SK-N-SH treated with all-trans-retinoic acid at 6 μM for 48 hours (cell line): ENCODE data around the gene CYP11A1.

Experiments
- ATAC-seq: fragments of 200-7000 bp; cut with Tn5 transposase; 3 replicates; pipeline ENCODE4 v1.9.1; 2020; ENCODE audit warnings: mild to moderate bottlenecking, moderate library complexity
- ARNTL ChIP-seq: fragments of 450-650 bp; formaldehyde crosslinking; IDR thresholded peaks from 2 replicates; pipeline ENCODE4 v1.5.0; 2020; ENCODE audit warnings: low read depth, mild to moderate bottlenecking, moderate library complexity, borderline replicate concordance
- BACH2 ChIP-seq: fragments of 250-450 bp; sonication (Bioruptor Pico); IDR thresholded peaks from 2 replicates; pipeline ENCODE4 v1.9.0; 2021; ENCODE audit warnings: mild to moderate bottlenecking, borderline replicate concordance
- ESRRG ChIP-seq: fragments of 250-450 bp; sonication (Bioruptor Pico); IDR thresholded peaks from 2 replicates; pipeline ENCODE4 v1.6.1; 2021; ENCODE audit warnings: mild to moderate bottlenecking
- GLIS3 ChIP-seq: fragments of 250-450 bp; sonication (Bioruptor Pico); IDR thresholded peaks from 2 replicates; pipeline ENCODE4 v1.5.0; 2020; ENCODE audit warnings: mild to moderate bottlenecking, moderate library complexity
- ISL1 ChIP-seq: fragments of 250-450 bp; sonication (Bioruptor Pico); IDR thresholded peaks from 2 replicates; pipeline ENCODE4 v2.1.2; 2022; ENCODE audit warnings: mild to moderate bottlenecking, moderate library complexity
- OSR1 ChIP-seq: fragments of 250-450 bp; sonication (Bioruptor Pico); IDR thresholded peaks from 2 replicates; pipeline ENCODE4 v1.8.0; 2022; ENCODE audit warnings: moderate library complexity, mild to moderate bottlenecking, inconsistent platforms
- PPARA ChIP-seq: fragments of 250-450 bp; sonication (Bioruptor Pico); IDR thresholded peaks from 2 replicates; pipeline ENCODE4 v1.5.0; 2020; ENCODE audit warnings: mild to moderate bottlenecking, borderline replicate concordance
- SNAI2 ChIP-seq: fragments of 250-450 bp; sonication (Bioruptor Pico); IDR thresholded peaks from 2 replicates; pipeline ENCODE4 v1.5.0; 2020; ENCODE audit warnings: mild to moderate bottlenecking, moderate library complexity
- TCF4 ChIP-seq: fragments of 250-450 bp; sonication (Bioruptor Pico); IDR thresholded peaks from 2 replicates; pipeline ENCODE4 v1.8.0; 2021; ENCODE audit warnings: mild to moderate bottlenecking, moderate library complexity, borderline replicate concordance
- TOX ChIP-seq: fragments of 250-450 bp; sonication (Bioruptor Pico); IDR thresholded peaks from 2 replicates; pipeline ENCODE4 v1.8.0; 2021; ENCODE audit warnings: mild to moderate bottlenecking, moderate library complexity, borderline replicate concordance
- ZC3H10 ChIP-seq: fragments of 250-450 bp; sonication (Bioruptor Pico); IDR thresholded peaks from 2 replicates; pipeline ENCODE4 v1.5.1; 2021; ENCODE audit warnings: mild to moderate bottlenecking, moderate library complexity
- ZFP30 ChIP-seq: fragments of 450-650 bp; formaldehyde crosslinking; IDR thresholded peaks from 2 replicates; pipeline ENCODE4 v1.5.0; 2022; ENCODE audit warnings: mild to moderate bottlenecking, moderate library complexity
- ZNF565 ChIP-seq: fragments of 450-650 bp; formaldehyde crosslinking; conservative IDR thresholded peaks from 2 replicates; pipeline ENCODE4 v1.5.0; 2020; ENCODE audit warnings: low read depth, mild to moderate bottlenecking, moderate library complexity
- ZNF8 ChIP-seq: fragments of 450-650 bp; formaldehyde crosslinking; IDR thresholded peaks from 2 replicates; pipeline ENCODE4 v1.5.0; 2020; ENCODE audit warnings: mild to moderate bottlenecking, moderate library complexity
- TF ChIP-seq, protein P1 (sequence below): fragments of 250-450 bp; sonication (Bioruptor Pico); IDR thresholded peaks from 2 replicates; pipeline ENCODE4 v1.8.0; 2020; ENCODE audit warnings: mild to moderate bottlenecking, moderate library complexity, borderline replicate concordance
- TF ChIP-seq, protein P2 (sequence below): fragments of 250-450 bp; sonication (Bioruptor Pico); IDR thresholded peaks from 2 replicates; pipeline ENCODE4 v1.5.0; 2020; ENCODE audit warnings: mild to moderate bottlenecking, moderate library complexity
- TF ChIP-seq, protein P3 (sequence below): fragments of 250-450 bp; sonication (Bioruptor Pico); IDR thresholded peaks from 2 replicates; pipeline ENCODE4 v1.5.1; 2021; ENCODE audit warnings: mild to moderate bottlenecking, moderate library complexity
- TF ChIP-seq, protein P4 (sequence below): fragments of 250-450 bp; sonication (Bioruptor Pico); IDR thresholded peaks from 2 replicates; pipeline ENCODE4 v1.8.0; 2021; ENCODE audit warnings: low read depth, mild to moderate bottlenecking, moderate library complexity, borderline replicate concordance
- TF ChIP-seq, protein P5 (sequence below): fragments of 250-450 bp; sonication (Bioruptor Pico); IDR thresholded peaks from 2 replicates; pipeline ENCODE4 v1.5.1; 2020; ENCODE audit warnings: low read depth, mild to moderate bottlenecking, moderate library complexity

The CYP11A1 gene

DNA sequence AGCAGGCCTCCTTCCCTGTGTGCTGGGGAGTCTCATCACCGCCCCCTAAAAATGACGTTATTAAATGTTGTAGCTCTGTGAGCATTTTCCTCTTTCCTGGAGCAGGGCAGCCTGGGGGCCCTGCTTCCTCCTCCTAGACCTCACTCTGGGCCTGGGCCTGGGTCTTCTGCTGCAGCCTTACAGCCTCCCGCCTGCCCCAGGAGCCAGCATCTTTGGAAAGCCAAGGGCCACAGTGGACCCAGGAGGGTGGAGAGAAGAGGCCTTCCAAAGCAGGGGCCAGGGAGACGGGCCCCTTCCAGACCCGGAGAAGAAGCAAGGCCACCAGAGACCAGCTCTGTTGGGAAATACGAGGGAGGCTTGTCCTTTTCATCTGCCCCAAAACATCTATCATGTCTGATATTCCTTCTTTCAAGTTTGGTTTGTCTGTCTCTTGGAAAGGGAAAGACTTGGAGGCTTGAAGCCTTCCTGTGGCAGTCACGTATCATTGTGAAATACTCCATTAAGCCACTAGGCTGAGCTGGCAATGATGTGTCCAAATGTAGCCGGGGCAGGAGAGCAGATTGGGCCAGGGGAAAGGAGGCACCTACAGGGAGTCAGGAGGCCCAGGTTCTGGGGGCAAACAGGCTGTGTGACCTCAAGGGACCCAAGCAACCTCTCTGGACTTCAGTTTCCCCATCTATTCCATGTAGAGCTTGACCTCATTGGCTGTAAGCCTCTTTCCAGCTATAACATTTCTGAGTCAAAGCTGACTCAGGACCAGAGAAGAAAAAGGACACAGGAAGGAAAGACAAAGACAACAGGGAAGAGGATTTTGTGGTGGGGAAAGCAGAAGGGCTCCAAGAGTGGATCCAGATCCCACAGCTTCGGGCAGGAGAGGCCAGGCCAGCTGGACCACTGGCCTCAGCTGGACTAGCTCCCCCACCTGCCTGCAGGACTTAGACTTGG lies 31.1 kb downstream of the CYP11A1 start:
- no peak for ATAC-seq
- TF ChIP-seq PPARA, result no peak
- no peak for TF ChIP-seq ESRRG (CRISPR knock-in tag)
- TF ChIP-seq, protein P1, sequence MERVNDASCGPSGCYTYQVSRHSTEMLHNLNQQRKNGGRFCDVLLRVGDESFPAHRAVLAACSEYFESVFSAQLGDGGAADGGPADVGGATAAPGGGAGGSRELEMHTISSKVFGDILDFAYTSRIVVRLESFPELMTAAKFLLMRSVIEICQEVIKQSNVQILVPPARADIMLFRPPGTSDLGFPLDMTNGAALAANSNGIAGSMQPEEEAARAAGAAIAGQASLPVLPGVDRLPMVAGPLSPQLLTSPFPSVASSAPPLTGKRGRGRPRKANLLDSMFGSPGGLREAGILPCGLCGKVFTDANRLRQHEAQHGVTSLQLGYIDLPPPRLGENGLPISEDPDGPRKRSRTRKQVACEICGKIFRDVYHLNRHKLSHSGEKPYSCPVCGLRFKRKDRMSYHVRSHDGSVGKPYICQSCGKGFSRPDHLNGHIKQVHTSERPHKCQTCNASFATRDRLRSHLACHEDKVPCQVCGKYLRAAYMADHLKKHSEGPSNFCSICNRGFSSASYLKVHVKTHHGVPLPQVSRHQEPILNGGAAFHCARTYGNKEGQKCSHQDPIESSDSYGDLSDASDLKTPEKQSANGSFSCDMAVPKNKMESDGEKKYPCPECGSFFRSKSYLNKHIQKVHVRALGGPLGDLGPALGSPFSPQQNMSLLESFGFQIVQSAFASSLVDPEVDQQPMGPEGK (CRISPR knock-in tag), result no peak
- TF ChIP-seq, protein P2, sequence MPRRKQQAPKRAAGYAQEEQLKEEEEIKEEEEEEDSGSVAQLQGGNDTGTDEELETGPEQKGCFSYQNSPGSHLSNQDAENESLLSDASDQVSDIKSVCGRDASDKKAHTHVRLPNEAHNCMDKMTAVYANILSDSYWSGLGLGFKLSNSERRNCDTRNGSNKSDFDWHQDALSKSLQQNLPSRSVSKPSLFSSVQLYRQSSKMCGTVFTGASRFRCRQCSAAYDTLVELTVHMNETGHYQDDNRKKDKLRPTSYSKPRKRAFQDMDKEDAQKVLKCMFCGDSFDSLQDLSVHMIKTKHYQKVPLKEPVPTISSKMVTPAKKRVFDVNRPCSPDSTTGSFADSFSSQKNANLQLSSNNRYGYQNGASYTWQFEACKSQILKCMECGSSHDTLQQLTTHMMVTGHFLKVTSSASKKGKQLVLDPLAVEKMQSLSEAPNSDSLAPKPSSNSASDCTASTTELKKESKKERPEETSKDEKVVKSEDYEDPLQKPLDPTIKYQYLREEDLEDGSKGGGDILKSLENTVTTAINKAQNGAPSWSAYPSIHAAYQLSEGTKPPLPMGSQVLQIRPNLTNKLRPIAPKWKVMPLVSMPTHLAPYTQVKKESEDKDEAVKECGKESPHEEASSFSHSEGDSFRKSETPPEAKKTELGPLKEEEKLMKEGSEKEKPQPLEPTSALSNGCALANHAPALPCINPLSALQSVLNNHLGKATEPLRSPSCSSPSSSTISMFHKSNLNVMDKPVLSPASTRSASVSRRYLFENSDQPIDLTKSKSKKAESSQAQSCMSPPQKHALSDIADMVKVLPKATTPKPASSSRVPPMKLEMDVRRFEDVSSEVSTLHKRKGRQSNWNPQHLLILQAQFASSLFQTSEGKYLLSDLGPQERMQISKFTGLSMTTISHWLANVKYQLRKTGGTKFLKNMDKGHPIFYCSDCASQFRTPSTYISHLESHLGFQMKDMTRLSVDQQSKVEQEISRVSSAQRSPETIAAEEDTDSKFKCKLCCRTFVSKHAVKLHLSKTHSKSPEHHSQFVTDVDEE (CRISPR knock-in tag), result no peak
- TF ChIP-seq, protein P3, sequence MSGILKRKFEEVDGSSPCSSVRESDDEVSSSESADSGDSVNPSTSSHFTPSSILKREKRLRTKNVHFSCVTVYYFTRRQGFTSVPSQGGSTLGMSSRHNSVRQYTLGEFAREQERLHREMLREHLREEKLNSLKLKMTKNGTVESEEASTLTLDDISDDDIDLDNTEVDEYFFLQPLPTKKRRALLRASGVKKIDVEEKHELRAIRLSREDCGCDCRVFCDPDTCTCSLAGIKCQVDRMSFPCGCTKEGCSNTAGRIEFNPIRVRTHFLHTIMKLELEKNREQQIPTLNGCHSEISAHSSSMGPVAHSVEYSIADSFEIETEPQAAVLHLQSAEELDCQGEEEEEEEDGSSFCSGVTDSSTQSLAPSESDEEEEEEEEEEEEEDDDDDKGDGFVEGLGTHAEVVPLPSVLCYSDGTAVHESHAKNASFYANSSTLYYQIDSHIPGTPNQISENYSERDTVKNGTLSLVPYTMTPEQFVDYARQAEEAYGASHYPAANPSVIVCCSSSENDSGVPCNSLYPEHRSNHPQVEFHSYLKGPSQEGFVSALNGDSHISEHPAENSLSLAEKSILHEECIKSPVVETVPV, result no peak
- no peak for TF ChIP-seq ZFP30 (CRISPR knock-in tag)
- no peak for TF ChIP-seq TCF4 (CRISPR knock-in tag)
- no peak for TF ChIP-seq ZNF8
- TF ChIP-seq SNAI2 (CRISPR knock-in tag), result no peak
- TF ChIP-seq ARNTL (CRISPR knock-in tag), result no peak
- TF ChIP-seq, all 23 proteins: peak for 0

DNA sequence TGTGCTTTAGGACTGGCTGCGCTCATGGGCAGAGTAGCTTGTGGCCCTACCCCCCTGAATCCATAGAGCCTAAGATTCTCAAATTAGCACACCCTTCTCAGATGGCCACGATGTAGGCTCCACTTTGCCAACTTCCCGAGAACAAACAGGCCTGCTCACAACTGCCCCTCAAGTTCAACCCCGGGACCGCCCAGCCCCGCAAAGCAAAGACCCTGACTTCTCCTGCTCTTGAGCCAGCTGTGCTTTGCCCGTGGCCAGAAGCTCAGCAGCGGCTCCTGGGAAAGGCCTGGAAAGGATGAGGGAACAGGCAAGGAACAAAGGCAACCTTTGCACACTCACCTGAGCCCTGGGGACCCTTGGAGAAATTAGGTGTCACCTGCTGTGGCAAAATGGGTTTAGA lies 32.0 kb downstream of the CYP11A1 start:
- TF ChIP-seq TOX, result no peak
- no peak for TF ChIP-seq ISL1 (CRISPR knock-in tag)
- no peak for TF ChIP-seq TCF4 (CRISPR knock-in tag)
- TF ChIP-seq ZFP30 (CRISPR knock-in tag), result no peak
- TF ChIP-seq ZC3H10 (CRISPR knock-in tag), result no peak
- no peak for TF ChIP-seq BACH2 (CRISPR knock-in tag)
- TF ChIP-seq, protein P4, sequence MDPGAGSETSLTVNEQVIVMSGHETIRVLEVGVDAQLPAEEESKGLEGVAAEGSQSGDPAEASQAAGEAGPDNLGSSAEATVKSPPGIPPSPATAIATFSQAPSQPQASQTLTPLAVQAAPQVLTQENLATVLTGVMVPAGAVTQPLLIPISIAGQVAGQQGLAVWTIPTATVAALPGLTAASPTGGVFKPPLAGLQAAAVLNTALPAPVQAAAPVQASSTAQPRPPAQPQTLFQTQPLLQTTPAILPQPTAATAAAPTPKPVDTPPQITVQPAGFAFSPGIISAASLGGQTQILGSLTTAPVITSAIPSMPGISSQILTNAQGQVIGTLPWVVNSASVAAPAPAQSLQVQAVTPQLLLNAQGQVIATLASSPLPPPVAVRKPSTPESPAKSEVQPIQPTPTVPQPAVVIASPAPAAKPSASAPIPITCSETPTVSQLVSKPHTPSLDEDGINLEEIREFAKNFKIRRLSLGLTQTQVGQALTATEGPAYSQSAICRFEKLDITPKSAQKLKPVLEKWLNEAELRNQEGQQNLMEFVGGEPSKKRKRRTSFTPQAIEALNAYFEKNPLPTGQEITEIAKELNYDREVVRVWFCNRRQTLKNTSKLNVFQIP (CRISPR knock-in tag), result no peak
- TF ChIP-seq ZNF565 (CRISPR knock-in tag), result no peak
- TF ChIP-seq, protein P5, sequence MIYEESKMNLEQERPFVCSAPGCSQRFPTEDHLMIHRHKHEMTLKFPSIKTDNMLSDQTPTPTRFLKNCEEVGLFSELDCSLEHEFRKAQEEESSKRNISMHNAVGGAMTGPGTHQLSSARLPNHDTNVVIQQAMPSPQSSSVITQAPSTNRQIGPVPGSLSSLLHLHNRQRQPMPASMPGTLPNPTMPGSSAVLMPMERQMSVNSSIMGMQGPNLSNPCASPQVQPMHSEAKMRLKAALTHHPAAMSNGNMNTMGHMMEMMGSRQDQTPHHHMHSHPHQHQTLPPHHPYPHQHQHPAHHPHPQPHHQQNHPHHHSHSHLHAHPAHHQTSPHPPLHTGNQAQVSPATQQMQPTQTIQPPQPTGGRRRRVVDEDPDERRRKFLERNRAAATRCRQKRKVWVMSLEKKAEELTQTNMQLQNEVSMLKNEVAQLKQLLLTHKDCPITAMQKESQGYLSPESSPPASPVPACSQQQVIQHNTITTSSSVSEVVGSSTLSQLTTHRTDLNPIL (CRISPR knock-in tag), result no peak
- no peak for TF ChIP-seq ZNF8
- TF ChIP-seq OSR1 (CRISPR knock-in tag), result no peak
- no peak for TF ChIP-seq ARNTL (CRISPR knock-in tag)
- TF ChIP-seq, protein P2 (CRISPR knock-in tag), result no peak
- no peak for TF ChIP-seq SNAI2 (CRISPR knock-in tag)
- no peak for TF ChIP-seq GLIS3
- no peak for TF ChIP-seq ESRRG (CRISPR knock-in tag)
- ATAC-seq, result no peak
